Measurements from ENCODE around the gene SLC25A38.
"Not testable (repeated sequence)": the region's sequence is repeated elsewhere in the genome, so short reads cannot be mapped to it uniquely, and the experiment has no call there.

Gene SLC25A38

GRCh38 chr3:39362812-39363211 is 20.4 kb upstream of the SLC25A38 start:
- peak overlapping the region; percentile 82 for H3K4me2 ChIP-seq (ENCODE audit: low read depth, low read length, poor library complexity, severe bottlenecking)
- H3K9ac ChIP-seq (ENCODE audit: low read depth, low read length, poor library complexity, severe bottlenecking): peak overlapping the region; percentile 80
- no peaks in the 10 kb centered on the region for H3K9me2 ChIP-seq (replicated peaks; ENCODE audit: low read depth, low read length)

GRCh38 chr3:39370450-39370849 is 12.7 kb upstream of the SLC25A38 start:
- H2AFZ ChIP-seq (ENCODE audit: low read length); H3K9me3 ChIP-seq (ENCODE audit: insufficient read depth, low read depth, low read length); H3K9me2 ChIP-seq (replicated peaks; ENCODE audit: low read depth, low read length); H3K9ac ChIP-seq (ENCODE audit: low read depth, low read length, poor library complexity, severe bottlenecking); H3K4me2 ChIP-seq (ENCODE audit: low read depth, low read length, poor library complexity, severe bottlenecking); H3F3A ChIP-seq (ENCODE audit: low read depth); H3K36me3 ChIP-seq (ENCODE audit: insufficient read depth, low read length); H3K4me3 ChIP-seq (ENCODE audit: low read length, poor library complexity, severe bottlenecking); H3K27me3 ChIP-seq (ENCODE audit: insufficient read depth, low read length, poor library complexity, severe bottlenecking); H4K20me1 ChIP-seq (ENCODE audit: insufficient read depth, low read length, poor library complexity, severe bottlenecking); H3K4me1 ChIP-seq (ENCODE audit: insufficient read depth, low read length, poor library complexity, severe bottlenecking); H3K79me2 ChIP-seq (ENCODE audit: insufficient read depth, low read length): not testable (repeated sequence)

More at GRCh38 chr3:39362812-39363211, 20.4 kb upstream of the SLC25A38 start:
- peaks cover 49% of the 10 kb centered on the region for H3K4me1 ChIP-seq (ENCODE audit: insufficient read depth, low read length, poor library complexity, severe bottlenecking)
- H3K79me2 ChIP-seq (ENCODE audit: insufficient read depth, low read length): peaks cover 14% of the 10 kb centered on the region
- H3F3A ChIP-seq (ENCODE audit: low read depth): 0 out of 2 replicates have a peak, but pooled peaks cover 4% of the 10 kb centered on the region
- H3K36me3 ChIP-seq (ENCODE audit: insufficient read depth, low read length): no peaks in the 10 kb centered on the region
- H2AFZ ChIP-seq (ENCODE audit: low read length): no peak overlapping the region
- H3K9me3 ChIP-seq (ENCODE audit: insufficient read depth, low read depth, low read length): peaks cover 9% of the 10 kb centered on the region; the same call in 1 of the 2 replicates
- TF ChIP-seq CTCF (conservative IDR thresholded peaks at IDR 0.05; ENCODE audit: low read length) (no peak), EZH2phosphoT487 (IDR thresholded peaks at IDR 0.05; ENCODE audit: borderline replicate concordance) (no peak)
- no peaks in the 10 kb centered on the region for H3K27me3 ChIP-seq (ENCODE audit: insufficient read depth, low read length, poor library complexity, severe bottlenecking)
- no peaks in the 10 kb centered on the region for H4K20me1 ChIP-seq (ENCODE audit: insufficient read depth, low read length, poor library complexity, severe bottlenecking)
- H3K4me3 ChIP-seq (ENCODE audit: low read length, poor library complexity, severe bottlenecking): peak overlapping the region; percentile 71

GRCh38 chr3:39372833-39373232 is 10.3 kb upstream of the SLC25A38 start:
- TF ChIP-seq EZH2phosphoT487 (IDR thresholded peaks at IDR 0.05; ENCODE audit: borderline replicate concordance) (no peak), CTCF (conservative IDR thresholded peaks at IDR 0.05; ENCODE audit: low read length) (no peak)
- Histone ChIP-seq H3K4me3 (ENCODE audit: low read length, poor library complexity, severe bottlenecking) (no peak overlapping the region), H4K20me1 (ENCODE audit: insufficient read depth, low read length, poor library complexity, severe bottlenecking) (no peaks in the 10 kb centered on the region), H2AFZ (ENCODE audit: low read length) (no peak overlapping the region), H3K36me3 (ENCODE audit: insufficient read depth, low read length) (no peaks in the 10 kb centered on the region), H3K4me1 (ENCODE audit: insufficient read depth, low read length, poor library complexity, severe bottlenecking) (peaks cover 11% of the 10 kb centered on the region), H3K79me2 (ENCODE audit: insufficient read depth, low read length) (no peaks in the 10 kb centered on the region), H3K4me2 (ENCODE audit: low read depth, low read length, poor library complexity, severe bottlenecking) (no peak overlapping the region), H3F3A (ENCODE audit: low read depth) (no peaks in the 10 kb centered on the region), H3K9me3 (ENCODE audit: insufficient read depth, low read depth, low read length) (no peaks in the 10 kb centered on the region), H3K27me3 (ENCODE audit: insufficient read depth, low read length, poor library complexity, severe bottlenecking) (no peaks in the 10 kb centered on the region), H3K9ac (ENCODE audit: low read depth, low read length, poor library complexity, severe bottlenecking) (no peak overlapping the region), H3K9me2 (replicated peaks; ENCODE audit: low read depth, low read length) (no peaks in the 10 kb centered on the region)

- Histone ChIP-seq H2AFZ (ENCODE audit: low read length) (no peak overlapping the region), H3K9me2 (replicated peaks; ENCODE audit: low read depth, low read length) (no peaks in the 10 kb centered on the region), H3K4me2 (ENCODE audit: low read depth, low read length, poor library complexity, severe bottlenecking) (no peak overlapping the region), H3F3A (ENCODE audit: low read depth) (no peaks in the 10 kb centered on the region), H3K4me3 (ENCODE audit: low read length, poor library complexity, severe bottlenecking) (no peak overlapping the region), H3K9me3 (ENCODE audit: insufficient read depth, low read depth, low read length) (no peaks in the 10 kb centered on the region), H3K79me2 (ENCODE audit: insufficient read depth, low read length) (no peaks in the 10 kb centered on the region), H3K9ac (ENCODE audit: low read depth, low read length, poor library complexity, severe bottlenecking) (peak overlapping the region; percentile 46), H3K4me1 (ENCODE audit: insufficient read depth, low read length, poor library complexity, severe bottlenecking) (peaks cover 16% of the 10 kb centered on the region), H3K27me3 (ENCODE audit: insufficient read depth, low read length, poor library complexity, severe bottlenecking) (no peaks in the 10 kb centered on the region), H4K20me1 (ENCODE audit: insufficient read depth, low read length, poor library complexity, severe bottlenecking) (no peaks in the 10 kb centered on the region), H3K36me3 (ENCODE audit: insufficient read depth, low read length) (no peaks in the 10 kb centered on the region)
- TF ChIP-seq CTCF (conservative IDR thresholded peaks at IDR 0.05; ENCODE audit: low read length): no peak
- no peak for TF ChIP-seq EZH2phosphoT487 (IDR thresholded peaks at IDR 0.05; ENCODE audit: borderline replicate concordance)
Observed at GRCh38 chr3:39376959-39377634, 6.1 kb upstream of the SLC25A38 start.

Measured in Loucy (cell line).